C1 segment of cervical spinal cord (tissue), 14 donors: ENCODE measurements around the gene IFITM10.
A peak's percentile ranks its signal among the peaks of the same experiment; 100 is the strongest.

Experiments
- DNase-seq, 14 donors: peaks; one replicate each; lab custom pipeline; 2025; lab: John Stamatoyannopoulos, UW

Gene IFITM10

DNA sequence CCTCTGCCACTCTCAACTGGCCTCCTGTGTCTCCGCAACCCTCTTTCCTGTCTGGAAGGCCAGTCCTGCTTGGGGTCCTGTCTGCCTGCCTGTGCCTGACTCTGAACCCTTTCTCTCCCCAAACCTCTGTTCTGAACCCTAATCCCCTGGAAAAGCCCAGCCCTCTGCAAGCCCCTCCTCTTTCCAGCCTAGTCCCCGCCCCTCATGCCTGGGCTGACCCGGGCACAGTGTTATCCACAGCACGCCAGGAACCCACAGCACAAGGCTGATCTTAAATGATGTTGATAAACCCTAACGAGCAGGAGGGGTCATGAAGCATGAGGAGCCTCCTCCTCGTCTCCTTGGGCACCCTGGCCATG lies at the start of gene IFITM10:
IFITM10 (minus strand) TSS at position 115 of the 359 bp plus-strand sequence. CDS start 153 bp downstream, outside the sequence.
- peak in 3 of 14 donors; percentile 33 to 48 (median 34) for DNase-seq

DNA sequence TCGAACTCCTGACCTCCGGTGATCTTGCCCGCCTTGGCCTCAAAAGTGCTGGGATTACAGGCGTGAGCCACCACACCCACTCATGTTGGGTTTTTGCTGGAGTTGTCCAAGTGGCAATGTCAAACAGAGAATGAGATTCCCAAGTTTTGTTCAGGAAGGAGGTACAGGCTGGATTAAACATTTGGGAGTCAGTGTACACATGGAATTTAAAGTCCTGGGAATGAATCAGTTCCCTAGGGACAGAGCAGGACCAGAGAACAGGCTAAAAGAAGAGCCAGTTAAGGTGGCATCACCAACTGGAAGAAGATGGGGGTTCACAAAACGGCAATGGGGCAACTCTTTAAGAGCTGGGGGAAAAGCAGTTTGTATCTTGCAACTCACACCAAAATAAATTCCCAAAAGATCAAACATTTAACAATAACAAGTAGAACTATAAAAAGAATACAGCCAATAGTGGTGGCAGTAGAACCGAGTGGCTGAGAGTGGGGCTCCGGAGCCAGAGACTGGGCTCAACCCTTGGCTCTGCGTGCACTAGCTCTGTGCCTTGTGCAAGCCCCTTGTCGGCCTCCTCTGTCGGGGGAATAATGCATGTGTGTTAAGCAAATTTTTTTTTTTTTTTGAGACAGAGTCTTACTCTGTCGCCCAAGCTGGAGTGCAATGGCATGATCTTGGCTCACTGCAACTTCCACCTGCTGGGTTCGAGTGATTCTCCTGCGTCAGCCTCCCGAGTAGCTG lies 47.2 kb upstream of the IFITM10 start:
- DNase-seq: no peak

DNA sequence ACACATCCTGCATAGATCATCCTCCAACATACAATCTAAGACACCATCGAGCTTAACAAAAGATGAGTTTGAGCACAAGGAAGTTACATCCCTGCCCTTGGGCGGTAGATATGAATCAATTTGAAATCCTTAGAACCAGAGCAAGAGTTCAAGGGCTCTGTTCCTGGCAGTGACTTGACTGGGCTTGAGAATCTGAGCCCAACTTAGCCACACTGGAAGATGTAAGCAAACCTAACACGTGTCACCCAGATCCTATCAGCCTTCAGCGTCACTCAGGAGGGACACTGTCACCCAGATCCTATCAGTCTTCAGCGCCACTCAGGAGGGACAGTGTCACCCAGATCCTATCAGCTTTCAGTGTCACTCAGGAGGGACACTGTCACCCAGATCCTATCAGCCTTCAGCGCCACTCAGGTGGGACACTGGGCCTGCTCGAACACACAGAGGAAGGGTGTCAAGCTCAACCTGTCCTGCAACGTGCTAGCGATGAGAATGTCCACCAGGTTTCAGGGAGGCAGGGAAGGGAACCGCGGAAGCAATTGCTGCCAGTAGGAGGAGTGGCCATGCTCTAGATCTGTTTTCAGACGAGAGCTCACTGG lies 46.1 kb upstream of the IFITM10 start:
- no peak for DNase-seq

DNA sequence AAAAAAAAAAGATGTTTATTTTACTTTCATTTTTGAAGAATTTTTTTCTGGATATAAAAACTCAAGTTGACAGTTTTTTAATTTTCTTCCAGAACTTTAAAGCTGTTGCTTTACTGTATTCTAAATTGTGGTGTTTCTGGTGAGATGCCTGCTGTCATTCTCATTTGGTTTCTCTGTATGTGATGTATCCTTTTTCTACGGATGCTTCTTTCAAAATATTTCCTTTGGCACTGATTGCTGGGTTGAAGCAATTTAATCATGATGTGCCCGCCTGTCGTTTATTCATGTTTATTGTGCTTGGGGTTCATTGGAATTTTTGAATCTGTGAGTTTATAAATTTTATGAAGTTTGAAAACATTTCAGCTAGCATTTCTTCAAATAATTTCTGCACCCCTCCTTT lies 42.7 kb upstream of the IFITM10 start:
- no peak for DNase-seq

DNA sequence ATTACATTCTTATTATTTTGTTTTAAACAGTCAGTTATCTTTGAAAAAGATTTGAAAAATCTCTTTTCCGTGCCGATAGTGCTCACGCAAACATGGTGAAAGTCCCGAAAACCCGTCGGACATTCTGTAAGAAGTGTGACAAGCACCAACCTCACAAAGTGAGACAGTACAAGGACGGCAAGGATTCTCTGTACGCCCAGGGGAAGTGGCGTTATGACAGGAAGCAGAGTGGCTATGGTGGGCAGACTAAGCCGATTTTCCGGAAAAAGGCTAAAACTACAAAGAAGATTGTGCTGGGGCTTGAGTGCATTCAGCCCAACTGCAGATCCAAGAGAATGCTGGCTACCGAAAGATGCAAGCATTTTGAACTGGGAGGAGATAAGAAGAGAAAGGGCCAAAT lies 42.1 kb upstream of the IFITM10 start:
- DNase-seq: no peak

DNA sequence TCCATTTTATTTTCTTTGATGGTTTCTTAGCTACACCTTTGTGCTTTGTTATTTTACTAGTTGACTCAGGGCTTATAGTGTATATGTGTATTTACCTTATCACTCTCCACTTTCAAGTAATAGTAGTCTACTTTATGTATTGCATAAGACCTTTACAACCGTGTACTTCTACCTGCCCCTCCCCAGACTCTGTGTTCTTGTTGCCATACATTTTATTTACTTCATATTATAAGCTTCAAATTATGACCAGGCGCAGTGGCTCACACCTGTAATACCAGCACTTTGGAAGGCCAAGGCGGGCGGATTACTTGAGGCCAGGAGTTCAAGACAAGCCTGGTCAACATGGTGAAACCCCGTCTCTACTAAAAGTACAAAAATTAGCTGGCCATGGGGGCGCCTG lies 41.5 kb upstream of the IFITM10 start:
- DNase-seq: no peak

DNA sequence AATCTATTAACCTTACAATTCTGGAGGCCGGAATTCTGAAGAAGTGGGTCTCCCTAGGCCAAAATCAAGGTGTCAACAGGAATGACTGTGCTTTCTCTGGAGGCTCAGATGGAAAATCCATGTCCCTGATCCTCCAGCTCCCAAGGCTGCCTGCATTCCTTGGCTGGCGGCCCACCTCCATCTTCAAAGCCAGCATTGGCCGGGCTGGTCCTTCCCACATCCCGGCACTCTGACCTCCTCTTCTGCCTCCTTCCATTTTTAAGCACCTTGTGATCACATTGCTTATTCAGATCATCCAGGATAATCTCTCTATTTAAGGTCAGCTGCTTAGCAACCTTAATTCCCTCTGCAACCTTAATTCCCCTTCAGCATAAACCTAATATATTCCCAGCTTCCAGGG lies 36.1 kb upstream of the IFITM10 start:
- no peak for DNase-seq

DNA sequence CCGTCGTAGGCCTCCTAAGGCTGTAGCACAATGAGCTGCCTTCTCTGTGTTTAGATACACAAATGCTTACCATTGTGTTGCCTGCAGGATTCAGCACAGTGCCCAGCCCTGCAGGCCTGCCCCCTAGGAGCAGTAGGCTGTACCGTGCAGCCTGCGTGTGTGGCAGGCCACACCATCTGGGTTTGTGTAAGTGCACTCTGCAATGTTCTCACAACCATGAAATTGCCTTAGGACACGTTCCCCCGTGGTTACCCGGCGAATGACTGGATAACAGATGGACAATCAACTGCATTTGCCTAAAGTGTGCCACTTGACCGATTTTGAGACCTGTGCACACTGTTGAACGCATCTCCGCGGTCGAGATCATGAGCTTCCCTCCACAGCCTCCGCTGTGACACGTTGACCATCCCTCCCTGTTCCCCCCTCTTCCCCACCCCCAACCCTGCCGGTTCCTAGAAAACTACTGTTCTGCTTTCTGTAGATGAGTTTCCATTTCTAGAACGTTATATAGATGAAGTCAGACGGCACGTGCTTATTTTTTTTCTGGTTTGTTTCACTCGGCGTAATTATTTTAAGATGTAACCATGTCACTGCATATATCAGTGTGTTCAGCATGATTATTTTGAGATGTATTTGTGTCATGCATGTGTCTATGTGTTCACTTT lies 35.5 kb upstream of the IFITM10 start:
- DNase-seq: no peak

DNA sequence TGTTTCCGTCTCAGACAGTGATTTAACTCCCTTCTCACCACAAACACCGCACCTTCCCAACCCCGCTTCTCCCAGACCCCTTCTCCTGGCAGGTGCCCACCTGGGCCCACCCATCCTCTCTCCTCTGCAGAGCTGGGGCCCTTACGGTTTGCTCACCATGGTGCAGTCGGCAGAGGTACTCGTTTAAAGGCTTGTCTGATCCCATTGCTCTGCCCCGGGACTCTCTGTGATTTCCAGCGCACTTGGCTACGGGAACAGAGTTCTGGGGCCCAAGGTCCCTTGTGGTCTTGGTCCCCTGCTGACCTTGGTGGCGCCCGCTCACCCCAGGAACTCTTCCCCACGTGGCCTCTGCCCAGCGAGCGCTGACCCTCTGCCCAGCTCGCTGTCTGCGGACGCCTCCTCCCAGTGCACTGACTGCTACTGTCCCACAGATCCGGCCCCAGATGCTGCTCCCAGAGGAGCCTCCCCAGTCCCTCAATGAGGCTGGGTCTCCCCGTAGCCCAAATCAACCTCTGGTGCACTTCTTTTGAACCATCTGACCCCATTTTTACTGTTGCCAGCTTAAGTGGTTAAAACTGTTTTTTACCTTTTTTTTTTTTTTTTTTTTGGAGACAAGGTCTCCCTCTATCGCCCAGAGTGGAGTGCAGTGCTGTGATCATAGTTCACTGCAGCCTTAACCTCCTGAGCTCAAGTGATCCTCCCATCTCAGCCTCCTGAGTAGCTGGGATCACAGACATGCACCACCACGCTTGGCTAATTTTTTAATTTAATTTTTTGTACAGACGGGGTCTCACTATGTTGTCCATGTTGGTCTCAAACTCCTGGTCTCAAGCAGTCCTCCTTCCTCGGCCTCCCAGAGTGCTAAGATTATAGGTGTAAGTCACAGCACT lies 34.6 kb upstream of the IFITM10 start:
- DNase-seq: no peak

DNA sequence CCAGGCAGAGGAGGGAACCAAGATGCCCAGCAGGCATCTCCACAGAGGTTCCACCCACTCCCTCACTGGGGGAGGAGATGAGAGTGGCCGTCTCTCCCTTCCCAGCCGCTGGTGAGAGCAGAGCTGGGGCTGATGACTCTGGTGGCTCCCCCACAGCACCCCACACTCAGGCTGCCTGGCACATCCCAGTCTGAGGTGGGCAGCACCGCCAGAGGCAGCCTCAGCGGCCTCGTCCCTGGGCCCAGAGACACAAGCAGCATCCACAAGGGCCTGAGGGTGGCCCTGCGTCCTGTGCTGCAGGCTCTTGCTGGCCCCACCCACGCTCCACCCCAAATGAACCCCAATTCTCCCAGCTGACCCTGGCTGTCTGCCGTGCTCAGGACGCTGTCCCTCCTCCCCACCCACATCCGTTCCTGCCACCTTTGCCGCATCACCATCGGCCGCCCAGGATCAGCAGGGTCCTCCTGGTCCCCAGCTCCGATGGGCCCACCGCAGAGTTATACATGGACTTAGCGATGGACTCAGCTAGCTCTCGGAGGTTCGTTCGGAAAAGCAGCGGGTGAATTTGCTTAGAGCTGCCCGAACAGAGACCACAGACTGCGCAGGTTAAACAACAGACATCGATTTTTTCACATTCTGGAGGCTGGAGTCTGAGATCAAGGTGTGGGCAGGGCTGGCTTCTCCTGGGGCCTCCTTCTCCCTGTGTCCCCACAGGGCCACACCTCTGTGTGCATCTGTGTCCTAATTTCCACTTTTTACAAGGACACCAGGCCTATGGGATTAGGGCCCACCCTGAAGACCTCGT lies 33.5 kb upstream of the IFITM10 start:
- DNase-seq: no peak

DNA sequence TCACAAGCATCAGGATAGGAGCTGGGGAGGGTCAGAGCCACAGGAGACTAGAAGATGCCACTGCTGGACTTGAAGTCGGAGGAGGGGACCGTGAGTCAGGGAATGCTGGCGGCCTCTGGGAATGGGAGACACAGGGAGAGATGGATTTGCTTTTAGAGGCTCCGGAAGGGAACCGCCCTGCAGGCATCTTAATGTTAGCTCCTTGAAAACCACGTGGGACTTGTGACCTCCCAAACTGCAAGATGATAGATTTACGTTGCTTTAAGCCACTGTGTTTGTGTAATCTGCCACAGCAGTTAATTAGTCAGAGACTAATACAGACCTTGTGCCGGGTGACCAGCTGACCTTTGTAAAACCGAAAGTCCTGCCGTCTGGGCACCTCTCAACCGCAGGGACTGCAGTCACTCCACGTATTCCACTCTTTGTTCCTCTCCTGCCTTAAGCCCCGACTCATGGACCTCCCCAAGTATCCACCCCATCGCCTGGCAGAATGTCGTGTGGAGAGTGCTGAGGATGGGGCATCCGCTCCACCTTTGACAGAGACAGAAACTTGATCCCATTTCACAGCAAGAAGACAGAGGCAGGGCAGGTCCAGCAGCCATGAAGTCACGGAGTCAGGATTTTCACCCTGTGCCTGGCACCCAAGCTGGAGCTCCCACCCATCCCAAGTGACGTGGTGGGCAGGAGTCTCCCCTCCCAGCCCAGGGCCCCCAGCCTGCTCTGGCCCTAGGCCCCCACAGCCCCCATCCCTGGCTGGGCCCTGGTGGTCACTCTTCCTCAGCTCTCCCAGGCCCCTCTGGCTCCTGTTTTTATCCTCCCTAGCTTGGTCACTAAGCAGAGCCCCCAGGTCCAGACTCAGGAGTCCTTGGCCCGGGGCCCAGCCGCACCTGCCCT lies 32.7 kb upstream of the IFITM10 start:
- DNase-seq: no peak

DNA sequence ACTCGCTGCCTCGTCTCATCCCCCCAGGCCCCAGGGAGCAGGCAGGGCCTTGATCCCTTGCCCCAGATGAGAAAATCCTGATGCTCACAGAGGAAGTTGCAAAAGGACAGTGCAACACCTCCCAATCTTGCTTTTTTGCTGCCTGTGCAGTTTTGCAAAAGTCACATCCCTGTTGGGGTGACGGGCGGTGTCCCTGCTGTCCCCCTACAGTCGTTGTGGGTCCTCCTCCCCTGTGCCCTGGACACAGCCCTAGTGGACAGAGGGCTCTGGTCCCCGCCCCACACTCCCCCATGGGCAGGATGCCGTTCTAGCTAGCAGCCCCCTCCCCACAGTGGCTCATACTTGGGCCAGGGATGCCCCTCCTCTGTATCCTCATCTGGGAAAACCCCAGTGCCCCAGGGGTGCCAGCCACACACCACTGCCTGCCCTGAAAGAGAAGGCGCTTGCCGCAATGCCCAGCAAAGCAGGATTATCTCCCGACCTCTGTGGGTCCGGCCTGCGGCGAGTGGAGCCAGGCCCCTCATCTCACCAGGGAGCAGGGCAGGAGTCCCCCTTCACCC lies 31.7 kb upstream of the IFITM10 start:
- DNase-seq: no peak

DNA sequence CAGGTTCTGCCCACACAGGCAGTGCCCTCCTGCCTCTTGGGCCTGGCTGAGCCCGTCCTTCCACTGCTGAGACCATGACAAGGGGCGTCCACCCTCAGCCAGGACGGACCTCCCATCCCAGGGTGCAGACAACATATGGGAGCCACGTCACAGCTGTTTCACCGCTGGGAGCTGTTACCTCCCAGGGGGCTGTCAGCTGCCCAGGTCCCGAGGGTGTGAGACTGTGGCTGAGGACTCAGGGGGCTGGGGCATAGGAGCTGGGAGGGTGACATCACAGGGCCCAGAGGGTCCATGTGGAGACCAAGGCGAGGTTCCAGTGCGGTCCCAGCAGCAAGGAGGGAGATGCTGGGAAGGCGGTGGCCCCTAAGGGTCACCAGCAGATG lies 31.2 kb upstream of the IFITM10 start:
- DNase-seq: no peak

DNA sequence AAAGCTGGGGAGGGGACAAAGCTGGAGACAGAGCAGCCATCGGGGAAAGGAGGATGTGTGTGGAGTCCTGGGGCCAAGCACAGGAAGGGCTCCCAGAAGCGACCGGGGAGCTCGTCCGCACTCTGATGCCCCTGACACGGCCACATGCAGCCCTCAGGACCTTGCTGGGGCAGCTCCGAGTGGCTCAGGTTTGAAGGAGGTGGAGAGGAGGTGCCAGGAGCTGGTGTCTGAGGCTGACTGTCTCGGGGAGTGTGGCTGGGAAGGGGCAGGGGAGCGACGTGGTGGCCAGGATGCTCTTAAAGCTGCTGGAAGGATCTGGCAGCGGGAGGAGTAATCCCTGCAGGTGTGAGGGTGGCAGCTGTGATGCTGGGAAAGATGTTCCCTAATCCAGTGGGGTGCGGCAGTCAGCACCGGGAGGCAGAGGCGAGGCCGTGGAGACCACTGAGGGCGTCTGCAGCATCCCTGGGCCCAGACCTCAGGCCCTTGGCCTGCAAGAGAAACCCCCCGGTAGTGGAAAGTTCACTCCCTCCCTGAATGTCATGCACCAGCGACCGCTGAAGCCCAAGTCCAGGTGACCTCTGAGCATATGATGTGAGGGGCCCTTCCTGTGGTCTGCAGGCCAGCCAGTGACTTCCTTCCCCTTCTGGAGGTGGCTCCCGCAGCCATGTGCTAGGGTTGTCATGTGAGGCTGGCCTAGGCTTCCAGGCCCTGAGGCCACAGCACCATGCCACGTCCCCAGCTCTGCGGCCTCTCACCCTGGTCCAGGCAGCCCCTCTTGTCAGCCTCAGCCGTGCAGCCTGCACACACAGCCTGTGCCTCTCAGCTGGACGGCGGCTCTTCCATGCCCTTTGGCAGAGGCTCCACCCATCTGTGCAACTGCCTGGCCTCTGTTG lies 30.6 kb upstream of the IFITM10 start:
- DNase-seq: peak in 3 of 14 donors; percentile 34 to 37 (median 37)

DNA sequence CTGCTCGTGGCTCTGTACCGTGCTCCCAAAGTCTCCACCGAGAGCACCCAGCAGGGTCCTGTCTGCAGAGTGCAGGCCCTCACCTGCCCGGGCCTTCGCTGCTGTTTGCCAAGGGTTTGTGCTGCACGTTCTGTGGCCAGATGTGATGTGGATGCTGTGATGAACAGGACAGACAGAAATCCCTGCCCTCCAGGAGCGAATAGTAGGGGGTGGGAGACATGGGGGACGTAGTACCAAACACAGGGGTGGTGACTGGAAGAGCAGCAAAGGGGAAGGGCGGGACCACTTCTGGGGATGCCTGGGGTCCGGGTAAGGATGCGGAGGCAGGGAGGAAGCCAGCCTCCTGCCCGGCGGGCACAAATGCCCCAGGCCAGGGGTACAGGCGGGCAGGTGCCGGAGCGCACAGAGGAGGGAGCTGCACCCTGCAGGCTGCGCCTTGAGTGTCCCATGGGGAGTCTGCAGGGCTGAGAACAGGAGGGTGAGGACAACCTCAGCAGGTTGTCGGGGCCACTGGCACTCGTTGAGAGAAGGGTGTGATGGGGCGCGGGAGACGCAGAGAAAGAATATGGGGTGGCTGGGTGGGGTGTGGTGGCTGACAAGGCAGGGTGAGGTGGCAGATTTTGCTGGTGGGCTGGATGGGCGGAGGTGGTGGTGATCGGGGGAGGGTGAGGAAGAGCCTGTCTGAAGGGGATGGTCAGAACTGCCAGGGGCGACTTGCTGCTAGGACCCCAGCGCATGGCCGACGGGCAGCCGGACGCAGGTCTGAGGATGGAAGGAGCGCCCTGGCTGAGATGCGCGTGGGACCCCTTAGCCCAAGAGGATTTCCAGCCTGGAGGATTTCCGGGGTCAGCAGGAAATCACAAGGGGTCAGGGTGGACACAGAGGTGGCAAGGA lies 29.7 kb upstream of the IFITM10 start:
- no peak for DNase-seq

DNA sequence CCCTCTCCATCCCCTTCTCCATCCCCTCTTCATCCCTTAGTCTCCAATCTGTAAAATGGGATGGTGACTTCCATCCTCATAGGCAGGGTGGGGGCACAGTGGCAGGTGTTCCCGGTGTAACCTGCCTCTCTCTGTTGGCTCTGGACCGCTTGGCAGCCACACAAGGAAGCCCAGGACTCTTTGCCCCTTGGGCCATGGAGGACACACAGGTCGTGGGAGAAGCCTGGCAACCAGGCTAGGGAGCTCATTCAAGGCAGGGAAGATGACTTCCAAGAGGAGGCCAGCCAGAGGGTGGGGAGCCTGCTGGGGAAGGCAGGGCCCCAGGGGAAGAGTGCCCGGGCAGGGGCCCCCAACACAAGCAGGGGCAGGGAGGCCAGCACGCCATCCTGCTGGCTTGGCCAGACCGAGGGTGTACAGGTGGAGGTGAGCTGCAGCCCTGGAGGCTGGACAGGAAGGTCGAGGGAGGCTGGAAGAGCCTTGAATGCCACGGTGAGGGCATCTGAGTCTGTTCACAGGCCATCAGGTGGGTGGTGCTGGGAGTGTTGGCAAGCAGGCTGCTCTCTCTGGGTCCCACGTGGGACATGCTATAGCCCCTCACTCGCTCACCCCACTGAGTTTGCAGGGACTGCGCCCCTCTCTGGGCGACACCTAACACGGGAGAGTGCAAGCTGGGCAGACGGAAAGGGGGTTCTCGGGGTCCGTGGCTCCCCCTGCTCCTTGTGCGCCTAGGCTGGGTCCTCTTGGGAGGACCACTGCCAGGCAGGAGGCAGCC lies 28.8 kb upstream of the IFITM10 start:
- DNase-seq: no peak
